ENCODE measurements around the gene SKOR1.

The SKOR1 gene

GRCh38 chr15:67835297-67836133 is 10.2 kb downstream of the SKOR1 start:
- H3K4me1 ChIP-seq (ENCODE audit: low read depth, poor library complexity, severe bottlenecking) = peaks cover 19% of the 10 kb centered on the region
- H3K9ac ChIP-seq = no peak overlapping the region
- H3K79me2 ChIP-seq (ENCODE audit: insufficient read depth, low read depth) = no peaks in the 10 kb centered on the region
- peak overlapping the region; percentile 76; the same call in 1 of the 2 replicates for H2AFZ ChIP-seq (ENCODE audit: low read depth)
- no peak overlapping the region for H3K27ac ChIP-seq
- TF ChIP-seq CTCF (conservative IDR thresholded peaks at IDR 0.05; ENCODE audit: low read depth, low read length) = no peak
- H3K36me3 ChIP-seq (ENCODE audit: insufficient read depth) = no peaks in the 10 kb centered on the region
- H3K4me2 ChIP-seq = peak overlapping the region; percentile 68
- no peaks in the 10 kb centered on the region; the same call in 1 of the 2 replicates for H3K27me3 ChIP-seq (ENCODE audit: insufficient read depth, low read depth)
- H4K20me1 ChIP-seq (ENCODE audit: insufficient read depth) = no peaks in the 10 kb centered on the region
- H3K4me3 ChIP-seq (IDR thresholded peaks at IDR 0.05; ENCODE audit: insufficient read depth, low read depth, low read length) = no peak overlapping the region

GRCh38 chr15:67836134-67836455 is 10.8 kb downstream of the SKOR1 start:
- no peak overlapping the region for H3K27ac ChIP-seq
- no peak for TF ChIP-seq CTCF (conservative IDR thresholded peaks at IDR 0.05; ENCODE audit: low read depth, low read length)
- H3K36me3 ChIP-seq (ENCODE audit: insufficient read depth) = no peaks in the 10 kb centered on the region
- no peaks in the 10 kb centered on the region for H3K79me2 ChIP-seq (ENCODE audit: insufficient read depth, low read depth)
- H2AFZ ChIP-seq (ENCODE audit: low read depth) = peak overlapping the region; percentile 32; the same call in 1 of the 2 replicates
- H4K20me1 ChIP-seq (ENCODE audit: insufficient read depth) = no peaks in the 10 kb centered on the region
- peak overlapping the region; percentile 5; the same call in 1 of the 2 replicates for H3K4me2 ChIP-seq
- no peaks in the 10 kb centered on the region; the same call in 1 of the 2 replicates for H3K27me3 ChIP-seq (ENCODE audit: insufficient read depth, low read depth)
- no peak overlapping the region for H3K4me3 ChIP-seq (IDR thresholded peaks at IDR 0.05; ENCODE audit: insufficient read depth, low read depth, low read length)
- H3K4me1 ChIP-seq (ENCODE audit: low read depth, poor library complexity, severe bottlenecking) = peaks cover 19% of the 10 kb centered on the region
- no peak overlapping the region for H3K9ac ChIP-seq

GRCh38 chr15:67836477-67836876 is 11.2 kb downstream of the SKOR1 start:
- Histone ChIP-seq H4K20me1 (ENCODE audit: insufficient read depth) (no peaks in the 10 kb centered on the region), H3K4me3 (IDR thresholded peaks at IDR 0.05; ENCODE audit: insufficient read depth, low read depth, low read length) (no peak overlapping the region), H3K9ac (no peak overlapping the region), H3K4me1 (ENCODE audit: low read depth, poor library complexity, severe bottlenecking) (peaks cover 19% of the 10 kb centered on the region), H3K27ac (no peak overlapping the region), H3K36me3 (ENCODE audit: insufficient read depth) (no peaks in the 10 kb centered on the region), H3K4me2 (no peak overlapping the region; the same call in 1 of the 2 replicates), H3K27me3 (ENCODE audit: insufficient read depth, low read depth) (no peaks in the 10 kb centered on the region; the same call in 1 of the 2 replicates), H2AFZ (ENCODE audit: low read depth) (no peak overlapping the region), H3K79me2 (ENCODE audit: insufficient read depth, low read depth) (no peaks in the 10 kb centered on the region)
- peak; percentile 93 for TF ChIP-seq CTCF (conservative IDR thresholded peaks at IDR 0.05; ENCODE audit: low read depth, low read length)

- Histone ChIP-seq H2AFZ (ENCODE audit: low read depth) (no peak overlapping the region), H3K4me3 (IDR thresholded peaks at IDR 0.05; ENCODE audit: insufficient read depth, low read depth, low read length) (no peak overlapping the region), H4K20me1 (ENCODE audit: insufficient read depth) (no peaks in the 10 kb centered on the region), H3K79me2 (ENCODE audit: insufficient read depth, low read depth) (no peaks in the 10 kb centered on the region), H3K27me3 (ENCODE audit: insufficient read depth, low read depth) (no peaks in the 10 kb centered on the region; the same call in 1 of the 2 replicates), H3K4me2 (no peak overlapping the region; the same call in 1 of the 2 replicates), H3K9ac (no peak overlapping the region), H3K27ac (no peak overlapping the region), H3K36me3 (ENCODE audit: insufficient read depth) (no peaks in the 10 kb centered on the region), H3K4me1 (ENCODE audit: low read depth, poor library complexity, severe bottlenecking) (peaks cover 24% of the 10 kb centered on the region)
- TF ChIP-seq CTCF (conservative IDR thresholded peaks at IDR 0.05; ENCODE audit: low read depth, low read length) = no peak
These were observed 11.6 kb downstream of the SKOR1 start for GRCh38 chr15:67836955-67837354.

All from KMS-11 (cell line).